Activated naive CD8-positive, alpha-beta T cell treated with anti-CD3 and anti-CD28 coated beads, Interleukin-2, amount 50 U/mL, for 24 hours (primary cell): Measurements from ENCODE around the gene ID3.
"Not testable (repeated sequence)": the region's sequence is repeated elsewhere in the genome, so short reads cannot be mapped to it uniquely, and the experiment has no call there.

Experiments
- ATAC-seq: fragments of 150-1000 bp; cut with Tn5 transposase; one replicate; pipeline ENCODE4 v1.10.0; 2021
- DNase-seq: peaks from one replicate; pipeline ENCODE4 v3.0.0; 2021
- H3K27ac Mint-ChIP-seq: one replicate; pipeline ENCODE4 v1.8.0; 2021; ENCODE audit warnings: mild to moderate bottlenecking, mixed read lengths
- H3K27me3 Mint-ChIP-seq: one replicate; pipeline ENCODE4 v1.8.0; 2021; ENCODE audit warnings: mixed read lengths
- H3K36me3 Mint-ChIP-seq: one replicate; pipeline ENCODE4 v1.8.0; 2021; ENCODE audit warnings: low read depth, mixed read lengths
- H3K4me1 Mint-ChIP-seq: one replicate; pipeline ENCODE4 v1.8.0; 2021; ENCODE audit warnings: mixed read lengths
- H3K4me3 Mint-ChIP-seq: one replicate; pipeline ENCODE4 v1.8.0; 2021; ENCODE audit warnings: mild to moderate bottlenecking, moderate library complexity, mixed read lengths
- H3K9me3 Mint-ChIP-seq: one replicate; pipeline ENCODE4 v1.8.0; 2021; ENCODE audit warnings: mixed read lengths

ID3 gene

DNA sequence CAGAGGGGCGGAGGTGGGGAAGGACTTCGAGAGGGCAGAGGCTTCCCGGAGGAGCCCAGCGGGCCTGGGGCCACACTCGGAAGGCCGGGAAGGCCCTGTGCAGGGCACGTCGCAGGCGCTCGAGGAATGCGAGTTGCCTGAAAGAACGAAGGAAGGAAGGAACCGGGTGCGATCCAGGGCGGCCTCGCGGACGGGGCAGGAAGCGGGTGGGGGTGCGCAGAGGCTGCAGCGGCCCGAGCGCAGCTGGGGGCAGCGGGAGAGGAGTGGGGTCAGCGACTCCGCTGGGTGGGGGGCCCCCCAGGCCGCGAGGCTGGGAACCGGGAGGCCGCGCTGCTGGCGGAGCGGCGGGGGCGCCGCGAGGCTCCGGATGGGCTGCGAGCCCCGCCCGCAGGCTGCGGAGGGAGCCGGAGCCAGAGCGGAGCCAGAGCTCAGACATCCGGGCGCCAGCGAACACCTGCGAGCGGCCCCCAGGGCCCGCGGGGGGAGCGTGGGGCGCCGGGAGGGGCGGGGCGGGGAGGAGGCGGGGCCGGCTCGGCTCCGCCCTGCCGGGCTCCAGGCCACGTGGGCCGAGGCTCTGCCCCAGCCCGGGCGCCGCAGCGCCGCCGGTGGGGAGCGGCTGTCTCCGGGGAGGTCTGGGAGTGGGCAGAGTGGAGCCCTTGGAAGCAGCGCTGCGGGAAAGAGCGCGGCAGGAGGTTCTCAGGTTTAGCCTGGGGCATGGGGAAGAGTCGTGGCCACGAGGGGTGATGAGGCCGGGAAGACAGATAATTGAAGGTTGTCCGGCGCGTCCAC, 4.6 kb downstream of the ID3 start:
- H3K4me1 Mint-ChIP-seq: peaks cover 53% of the 10 kb centered on the region
- peak overlapping the region; percentile 86 for H3K27ac Mint-ChIP-seq
- peak; percentile 83 for DNase-seq
- H3K36me3 Mint-ChIP-seq: peaks cover 23% of the 10 kb centered on the region
- no peaks in the 10 kb centered on the region for H3K9me3 Mint-ChIP-seq
- H3K4me3 Mint-ChIP-seq: peak overlapping the region; percentile 94
- peak; percentile 77 for ATAC-seq
- no peaks in the 10 kb centered on the region for H3K27me3 Mint-ChIP-seq

DNA sequence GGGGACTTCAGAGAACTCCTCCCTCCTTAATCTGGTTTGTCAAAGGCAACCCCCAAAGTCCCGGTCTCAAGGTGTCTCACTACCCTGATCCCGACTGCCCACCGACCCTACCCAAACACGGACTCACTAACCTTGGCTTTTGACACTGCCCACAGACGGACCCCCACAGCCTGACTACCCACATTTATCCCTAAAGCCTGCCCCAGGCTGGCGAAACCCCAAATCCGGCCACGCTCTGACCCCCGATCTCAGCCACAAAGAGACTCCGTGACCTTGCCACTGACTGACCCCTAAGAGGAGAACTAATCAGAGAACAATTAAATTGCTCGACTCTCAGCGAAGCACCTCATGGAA, 5.2 kb downstream of the ID3 start:
- peaks cover 23% of the 10 kb centered on the region for H3K36me3 Mint-ChIP-seq
- no peaks in the 10 kb centered on the region for H3K9me3 Mint-ChIP-seq
- H3K27ac Mint-ChIP-seq: peak overlapping the region; percentile 86
- no peak for DNase-seq
- ATAC-seq: no peak
- H3K4me3 Mint-ChIP-seq: peak overlapping the region; percentile 82
- H3K4me1 Mint-ChIP-seq: peaks cover 53% of the 10 kb centered on the region
- no peaks in the 10 kb centered on the region for H3K27me3 Mint-ChIP-seq

DNA sequence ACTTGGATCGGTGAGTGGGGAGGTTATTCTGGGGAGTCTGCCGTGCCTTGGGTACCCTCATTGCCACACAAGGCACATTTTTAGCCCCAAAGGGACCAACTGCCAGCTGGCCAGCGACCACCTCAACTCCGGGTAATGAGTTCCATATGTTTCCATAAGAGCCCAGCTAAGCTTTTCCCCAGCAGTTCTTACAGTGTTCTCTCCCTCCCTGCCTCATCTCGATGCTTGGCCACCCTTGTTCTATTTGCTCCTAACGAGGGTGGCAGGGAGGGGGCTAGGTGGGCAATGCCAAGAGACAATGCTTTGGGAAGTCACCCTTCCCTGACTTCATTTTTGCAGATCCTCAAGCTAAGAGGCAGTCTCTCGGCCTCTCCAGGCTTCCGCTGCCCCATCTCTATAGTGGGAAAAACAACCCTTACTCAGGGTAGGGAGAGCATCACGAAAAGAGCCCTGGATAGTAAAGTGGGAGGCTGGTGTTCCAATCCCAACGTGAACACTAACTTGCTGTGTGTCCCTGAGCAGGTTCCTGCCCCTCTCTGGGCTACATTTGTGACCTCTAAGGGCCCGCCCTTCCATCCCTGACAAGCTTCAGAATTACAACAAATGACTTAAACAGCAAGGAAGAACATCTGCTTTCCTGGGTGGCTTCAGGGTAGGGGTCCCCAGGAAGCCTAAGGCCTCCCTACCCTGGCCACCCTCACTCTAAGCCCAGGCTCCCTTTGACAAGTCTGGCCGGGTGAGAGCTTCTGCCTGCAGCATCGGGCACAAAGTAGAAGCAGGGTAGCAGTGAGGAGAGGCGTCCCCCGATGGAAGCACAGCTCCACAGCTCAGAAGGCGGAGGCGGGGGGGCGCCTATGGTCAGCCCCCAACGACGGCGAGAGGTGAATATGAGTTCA, 5.8 kb downstream of the ID3 start:
- no peaks in the 10 kb centered on the region for H3K9me3 Mint-ChIP-seq
- peak; percentile 16 for DNase-seq
- peak overlapping the region; percentile 82 for H3K4me3 Mint-ChIP-seq
- no peak for ATAC-seq
- H3K36me3 Mint-ChIP-seq: peaks cover 20% of the 10 kb centered on the region
- peaks cover 55% of the 10 kb centered on the region for H3K4me1 Mint-ChIP-seq
- peak overlapping the region; percentile 86 for H3K27ac Mint-ChIP-seq
- H3K27me3 Mint-ChIP-seq: no peaks in the 10 kb centered on the region

DNA sequence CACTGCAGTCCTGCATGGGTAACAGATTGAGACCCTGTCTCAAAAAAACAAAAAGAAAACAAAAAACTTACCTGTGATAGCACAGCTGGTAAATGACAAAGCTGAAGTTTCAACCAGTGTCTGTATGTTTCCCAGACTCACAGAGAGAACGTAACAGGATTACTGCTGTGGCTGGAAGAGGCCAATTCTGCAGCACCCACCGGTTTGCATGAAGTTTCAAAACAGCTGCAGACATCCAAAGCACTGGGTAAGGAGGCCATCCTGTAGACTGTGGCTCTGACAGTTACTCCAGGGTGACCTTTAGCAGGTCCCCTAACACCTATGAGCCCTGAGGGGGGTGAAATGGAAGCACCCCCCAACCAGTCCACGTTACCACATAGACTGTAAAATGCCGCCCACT, 7.5 kb downstream of the ID3 start:
- no peaks in the 10 kb centered on the region for H3K9me3 Mint-ChIP-seq
- ATAC-seq (no peak), DNase-seq (no peak)
- no peak overlapping the region for H3K4me3 Mint-ChIP-seq
- peaks cover 4% of the 10 kb centered on the region for H3K36me3 Mint-ChIP-seq
- H3K27ac Mint-ChIP-seq: no peak overlapping the region
- peaks cover 46% of the 10 kb centered on the region for H3K4me1 Mint-ChIP-seq
- H3K27me3 Mint-ChIP-seq: no peaks in the 10 kb centered on the region

DNA sequence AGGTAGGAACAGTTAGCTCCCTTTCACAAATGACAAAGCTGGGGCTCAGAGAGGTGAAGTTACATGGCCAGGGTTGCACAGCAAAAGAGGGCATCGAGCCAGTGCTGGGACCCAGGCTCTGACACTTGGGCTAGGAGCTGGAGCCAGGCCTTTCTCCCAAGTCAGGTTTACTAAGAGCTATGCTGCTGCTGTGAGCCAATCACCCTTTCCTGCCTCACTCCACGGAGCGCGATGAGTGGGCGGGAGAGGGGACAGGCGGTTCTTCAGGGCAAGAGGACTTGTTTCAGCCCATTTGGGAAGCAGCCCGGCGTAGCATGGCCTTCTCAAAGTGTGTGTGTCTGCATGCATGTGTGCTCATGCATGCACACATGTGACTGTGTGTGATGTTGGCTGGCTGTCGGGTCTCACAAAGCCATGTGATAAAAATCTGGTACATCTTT, 10.6 kb downstream of the ID3 start:
- H3K27ac Mint-ChIP-seq: no peak overlapping the region
- H3K36me3 Mint-ChIP-seq: no peaks in the 10 kb centered on the region
- H3K27me3 Mint-ChIP-seq: no peaks in the 10 kb centered on the region
- ATAC-seq: no peak
- H3K4me1 Mint-ChIP-seq: peaks cover 22% of the 10 kb centered on the region
- H3K4me3 Mint-ChIP-seq: no peak overlapping the region
- H3K9me3 Mint-ChIP-seq: no peaks in the 10 kb centered on the region
- no peak for DNase-seq

DNA sequence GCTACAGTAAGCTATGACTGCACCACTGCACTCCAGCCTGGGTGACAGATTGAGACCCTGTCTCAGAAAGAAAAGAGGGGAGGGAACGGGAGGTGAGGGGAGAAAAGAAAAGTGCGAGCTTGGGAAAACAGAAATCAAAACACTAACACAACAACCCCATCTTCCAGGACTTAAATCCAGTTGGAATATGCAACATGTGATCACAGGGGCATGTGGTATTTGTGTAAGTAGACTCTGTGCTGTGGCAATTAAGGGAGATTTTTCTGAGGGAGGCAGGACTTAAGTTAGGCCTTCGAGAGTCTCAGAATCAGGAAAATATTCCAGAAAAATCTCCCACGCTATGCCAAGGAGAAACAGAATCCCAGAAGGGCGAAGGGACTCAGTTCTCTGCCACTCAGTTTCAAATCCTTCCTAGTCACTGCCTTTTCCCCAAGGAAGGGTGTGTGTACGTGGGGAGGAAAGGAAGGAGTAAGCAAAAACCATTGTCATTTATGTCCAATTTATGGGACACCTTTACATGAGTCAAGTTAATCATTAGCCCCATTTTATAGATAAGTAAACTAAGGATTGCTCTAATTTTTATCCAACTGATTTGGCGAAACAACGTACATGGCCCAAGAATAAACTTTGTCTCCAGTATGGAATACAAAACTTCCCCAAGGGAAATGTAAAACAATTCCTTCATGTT, 12.3 kb downstream of the ID3 start:
- H3K4me3 Mint-ChIP-seq: no peak overlapping the region
- peaks cover 14% of the 10 kb centered on the region for H3K4me1 Mint-ChIP-seq
- DNase-seq (no peak), ATAC-seq (no peak)
- H3K27ac Mint-ChIP-seq: no peak overlapping the region
- H3K36me3 Mint-ChIP-seq: no peaks in the 10 kb centered on the region
- H3K9me3 Mint-ChIP-seq: no peaks in the 10 kb centered on the region
- no peaks in the 10 kb centered on the region for H3K27me3 Mint-ChIP-seq

DNA sequence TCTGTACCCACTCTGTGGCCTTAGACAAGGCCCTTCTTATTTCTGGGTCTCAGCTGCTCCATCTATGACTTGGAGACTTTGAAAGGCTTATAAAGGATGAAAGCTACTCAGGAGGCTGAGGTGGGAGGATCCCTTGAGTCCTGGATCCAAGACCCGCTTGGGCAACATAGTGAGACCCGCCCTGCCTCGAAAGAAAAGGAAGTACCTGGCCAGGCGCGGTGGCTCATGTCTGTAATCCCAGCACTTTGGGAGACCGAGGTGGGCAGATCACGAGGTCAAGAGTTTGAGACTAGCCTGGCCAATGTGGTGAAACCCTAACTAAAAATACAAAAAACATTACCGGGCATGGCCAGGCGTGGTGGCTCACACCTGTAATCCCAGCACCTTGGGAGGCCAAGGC, 13.4 kb downstream of the ID3 start:
- H3K4me3 Mint-ChIP-seq: no peak overlapping the region
- no peak for ATAC-seq

DNA sequence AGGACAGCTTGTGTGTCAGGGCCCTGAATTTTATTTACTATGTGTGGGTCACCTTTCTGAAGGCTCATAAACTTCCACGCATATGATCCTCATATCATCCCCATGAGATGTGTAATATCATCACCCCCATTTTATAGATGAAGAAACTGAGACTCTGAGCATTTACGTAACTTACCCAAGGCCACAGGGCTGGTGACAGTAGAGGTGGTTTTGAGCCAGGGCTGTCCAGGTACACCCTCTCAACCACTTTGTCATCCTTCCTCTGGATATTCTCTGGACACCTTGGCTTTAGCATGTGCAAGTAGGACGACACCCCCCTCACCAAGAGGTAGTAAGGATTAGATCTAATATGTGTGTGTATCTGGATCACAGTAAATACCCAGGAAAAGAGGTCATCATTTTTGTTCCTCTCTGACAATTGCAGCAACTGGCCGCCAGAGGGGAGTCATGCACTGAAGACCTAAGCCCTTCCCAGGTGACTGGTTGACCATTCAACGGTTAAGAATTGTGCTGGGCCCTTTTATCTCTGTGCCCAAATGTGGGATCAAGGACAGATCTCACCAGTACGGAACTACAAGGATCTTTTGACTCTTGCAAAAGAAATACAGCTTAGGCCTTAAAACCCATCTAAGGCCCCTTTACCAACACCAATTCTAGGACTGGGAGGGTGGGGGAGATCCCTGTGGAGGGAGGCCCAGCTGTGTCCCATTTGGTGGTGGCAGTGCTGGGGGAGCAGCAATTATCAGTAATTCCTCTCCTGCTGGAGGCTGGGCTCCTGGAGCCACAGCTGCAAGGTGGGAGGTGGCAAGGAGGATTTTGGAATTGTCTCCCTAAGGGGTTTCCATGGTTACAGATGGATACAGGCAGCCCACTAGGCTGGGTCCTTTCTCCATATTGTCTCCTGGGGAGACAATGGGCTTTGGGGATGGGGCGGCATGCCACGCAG, 14.6 kb downstream of the ID3 start:
- Mint-ChIP-seq H3K4me3 (no peak overlapping the region), H3K9me3 (no peaks in the 10 kb centered on the region), H3K27ac (no peak overlapping the region), H3K36me3 (no peaks in the 10 kb centered on the region), H3K4me1 (peaks cover 13% of the 10 kb centered on the region), H3K27me3 (no peaks in the 10 kb centered on the region)
- DNase-seq (peak; percentile 79), ATAC-seq (peak; percentile 67)

More for the DNA sequence above, 13.4 kb downstream of the ID3 start:
- peaks cover 9% of the 10 kb centered on the region for H3K4me1 Mint-ChIP-seq
- H3K9me3 Mint-ChIP-seq: no peaks in the 10 kb centered on the region
- no peak overlapping the region for H3K27ac Mint-ChIP-seq
- no peaks in the 10 kb centered on the region for H3K36me3 Mint-ChIP-seq
- H3K27me3 Mint-ChIP-seq: no peaks in the 10 kb centered on the region
- DNase-seq: no peak

DNA sequence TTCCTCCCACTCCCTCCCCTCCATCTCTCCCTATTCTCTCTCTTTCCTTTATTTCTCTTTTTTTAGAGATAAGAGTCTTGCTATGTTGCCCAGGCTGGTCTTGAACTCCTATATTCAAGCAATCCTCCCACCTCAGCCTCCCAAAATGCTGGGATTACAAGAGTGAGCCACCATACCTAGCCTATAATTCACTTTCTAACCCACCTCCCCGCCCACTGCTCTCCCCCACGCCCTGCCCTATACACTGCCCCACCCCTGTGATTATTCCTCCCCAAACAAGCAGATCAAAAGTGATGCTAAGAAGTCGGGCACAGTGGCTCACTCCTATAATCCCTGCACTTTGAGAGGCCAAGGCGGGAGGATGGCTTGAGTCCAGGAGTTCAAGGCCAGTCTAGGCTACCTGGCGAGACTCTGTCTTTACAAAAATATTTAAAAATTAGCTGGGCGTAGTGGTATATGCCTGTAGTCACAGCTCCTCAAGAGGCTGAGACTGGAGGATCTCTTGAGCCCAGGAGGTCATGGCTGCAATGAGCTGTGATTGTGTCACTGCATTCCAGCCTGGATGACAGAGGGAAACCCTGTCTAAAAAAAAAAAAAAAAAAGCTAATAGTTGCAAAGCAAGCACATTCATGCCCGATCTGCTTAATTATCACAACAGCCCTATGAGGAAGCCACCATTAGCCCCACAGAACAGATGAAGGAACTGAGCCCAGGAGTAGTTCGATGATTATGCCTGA, 15.4 kb downstream of the ID3 start:
- Mint-ChIP-seq H3K9me3 (no peaks in the 10 kb centered on the region), H3K36me3 (no peaks in the 10 kb centered on the region), H3K27ac (no peak overlapping the region), H3K27me3 (no peaks in the 10 kb centered on the region), H3K4me3 (no peak overlapping the region), H3K4me1 (peaks cover 13% of the 10 kb centered on the region)
- DNase-seq: no peak
- no peak for ATAC-seq

DNA sequence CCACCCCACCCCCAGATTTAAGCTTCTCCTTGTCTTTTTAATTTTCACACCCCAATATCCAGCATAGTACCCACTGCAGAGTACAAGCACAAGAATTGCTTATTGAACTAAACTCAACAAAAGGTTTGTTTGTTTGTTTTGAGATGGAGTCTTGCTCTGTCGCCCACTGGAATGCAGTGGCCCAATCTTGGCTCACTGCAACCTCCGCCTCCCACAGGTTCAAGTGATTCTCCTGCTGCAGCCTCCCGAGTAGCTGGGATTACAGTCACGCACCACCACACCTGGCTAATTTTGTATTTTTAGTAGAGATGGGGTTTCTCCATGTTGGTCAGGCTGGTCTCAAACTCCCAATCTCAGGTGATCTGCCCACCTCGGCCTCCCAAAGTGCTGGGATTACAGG, 16.4 kb downstream of the ID3 start:
- ATAC-seq, H3K4me3 Mint-ChIP-seq, H3K36me3 Mint-ChIP-seq, H3K9me3 Mint-ChIP-seq, DNase-seq, H3K27me3 Mint-ChIP-seq, H3K27ac Mint-ChIP-seq: not testable (repeated sequence)
- H3K4me1 Mint-ChIP-seq: peaks cover 13% of the 10 kb centered on the region

DNA sequence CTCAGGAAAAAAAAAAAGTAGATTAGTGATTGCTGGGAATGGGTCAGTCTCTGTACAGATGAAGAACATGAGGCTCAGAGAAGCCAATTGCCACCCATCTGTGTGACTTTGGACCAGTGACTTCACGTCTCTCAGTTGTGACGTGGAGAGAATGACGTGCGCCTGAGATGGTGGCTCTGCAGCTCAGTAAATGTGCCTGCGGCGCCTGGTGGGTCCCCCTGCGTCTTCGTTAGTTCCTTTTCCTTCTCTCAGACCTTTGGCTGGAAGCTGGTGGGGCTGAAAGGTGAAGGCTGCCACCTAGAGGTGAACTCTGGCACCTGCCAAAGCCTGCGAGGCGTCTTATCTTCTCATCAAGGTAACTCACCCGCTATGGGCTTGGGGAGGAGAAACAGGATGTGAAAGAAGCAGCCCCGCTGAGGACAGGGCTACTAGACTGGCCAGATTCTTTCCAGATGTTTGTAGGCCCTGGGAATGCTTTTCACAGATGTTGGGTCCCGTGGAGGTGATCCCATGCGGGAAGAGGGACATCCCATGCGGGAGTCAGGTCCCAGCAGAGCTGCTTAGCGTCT, 19.5 kb downstream of the ID3 start:
- H3K27ac Mint-ChIP-seq: peak overlapping the region; percentile 72
- H3K9me3 Mint-ChIP-seq: no peaks in the 10 kb centered on the region
- ATAC-seq (peak; percentile 96), DNase-seq (peak; percentile 90)
- H3K4me1 Mint-ChIP-seq: peaks cover 16% of the 10 kb centered on the region
- peak overlapping the region; percentile 37 for H3K4me3 Mint-ChIP-seq
- no peaks in the 10 kb centered on the region for H3K27me3 Mint-ChIP-seq
- H3K36me3 Mint-ChIP-seq: no peaks in the 10 kb centered on the region

DNA sequence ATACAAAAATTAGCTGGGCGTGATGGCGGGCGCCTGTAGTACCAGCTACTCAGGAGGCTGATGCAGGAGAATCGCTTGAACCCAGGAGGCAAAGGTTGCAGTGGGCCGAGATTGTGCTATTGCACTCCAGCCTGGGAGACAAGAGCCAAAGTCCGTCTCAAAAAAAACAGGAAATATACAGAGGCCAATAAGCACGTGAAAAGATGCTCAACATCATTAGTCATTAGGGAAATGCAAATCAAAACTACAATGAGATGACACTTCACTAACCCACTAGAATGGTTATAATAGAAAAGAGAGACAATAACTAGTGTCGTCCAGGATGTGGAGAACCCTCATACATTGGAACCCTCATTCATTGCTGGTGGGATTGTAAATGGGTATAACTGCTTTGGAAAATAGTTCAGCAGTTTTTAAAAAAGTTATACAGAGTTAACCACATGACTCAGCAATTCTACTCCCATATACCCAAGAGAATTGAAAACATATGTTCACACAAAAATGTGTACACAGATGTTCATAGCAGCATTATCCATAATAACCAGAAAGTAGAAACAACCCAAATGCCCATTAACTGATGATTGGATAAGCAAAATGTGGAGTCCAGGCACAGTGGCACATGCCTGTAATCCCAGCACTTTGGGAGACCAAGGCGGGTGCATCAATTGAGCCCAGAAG, 21.9 kb downstream of the ID3 start:
- Mint-ChIP-seq H3K4me3 (no peak overlapping the region), H3K27me3 (no peaks in the 10 kb centered on the region), H3K9me3 (no peaks in the 10 kb centered on the region), H3K4me1 (peaks cover 26% of the 10 kb centered on the region), H3K36me3 (no peaks in the 10 kb centered on the region), H3K27ac (no peak overlapping the region)
- ATAC-seq (no peak), DNase-seq (no peak)
